HepG2 (cell line): ENCODE results near the gene SLC35G2. TPM values are rescaled to one million over a fixed set of nuclear protein-coding genes. Genes with fewer than 3 reads are reported as not detected.

Experiments used
- ARID3A ChIP-seq: IDR thresholded peaks from 2 replicates; pipeline ENCODE4 v1.6.1; 2012; ENCODE audit warnings: low read depth, low read length, improper control_type of control experiment
- ARID4A ChIP-seq: sonication (generic); formaldehyde crosslinking; IDR thresholded peaks from 2 replicates; pipeline ENCODE4 v1.5.0; 2020; ENCODE audit warnings: mild to moderate bottlenecking, missing genetic modification reagents, borderline replicate concordance
- CENPX ChIP-seq: sonication (generic); formaldehyde crosslinking; IDR thresholded peaks from 2 replicates; pipeline ENCODE4 v1.9.0; 2021; ENCODE audit warnings: mild to moderate bottlenecking, missing genetic modification reagents, moderate library complexity
- CHCHD3 ChIP-seq: sonication (generic); formaldehyde crosslinking; IDR thresholded peaks from 2 replicates; pipeline ENCODE4 v1.8.0; 2022; ENCODE audit warnings: mild to moderate bottlenecking, missing genetic modification reagents, moderate library complexity
- DZIP1 ChIP-seq: sonication (generic); formaldehyde crosslinking; IDR thresholded peaks from 2 replicates; pipeline ENCODE4 v1.5.0; 2020; ENCODE audit warnings: mild to moderate bottlenecking, missing genetic modification reagents
- GABPB1 ChIP-seq: IDR thresholded peaks from 2 replicates; pipeline ENCODE4 v1.6.1; 2016; ENCODE audit warnings: mild to moderate bottlenecking, missing genetic modification reagents, moderate library complexity, missing compliant biosample characterization
- MAFG ChIP-seq: sonication (generic); formaldehyde crosslinking; IDR thresholded peaks from 2 replicates; pipeline ENCODE4 v1.5.1; 2020; ENCODE audit warnings: mild to moderate bottlenecking, missing genetic modification reagents
- MED13 ChIP-seq: sonication (generic); formaldehyde crosslinking; IDR thresholded peaks from 2 replicates; pipeline ENCODE4 v1.5.0; 2020; ENCODE audit warnings: missing genetic modification reagents
- MTF1 ChIP-seq: sonication (generic); formaldehyde crosslinking; IDR thresholded peaks from 2 replicates; pipeline ENCODE4 v1.5.0; 2020; ENCODE audit warnings: missing genetic modification reagents
- NFRKB ChIP-seq: fragments of 450-650 bp; IDR thresholded peaks from 2 replicates; pipeline ENCODE4 v1.6.1; 2017
- NR3C1 ChIP-seq: sonication (generic); formaldehyde crosslinking; IDR thresholded peaks from 2 replicates; pipeline ENCODE4 v1.4.0; 2020; ENCODE audit warnings: missing genetic modification reagents
- YEATS2 ChIP-seq: sonication (generic); formaldehyde crosslinking; IDR thresholded peaks from 2 replicates; pipeline ENCODE4 v1.4.0; 2020; ENCODE audit warnings: missing genetic modification reagents, borderline replicate concordance
- ZFP36 ChIP-seq: fragments of 150-350 bp; IDR thresholded peaks from 2 replicates; pipeline ENCODE4 v1.6.1; 2018; ENCODE audit warnings: borderline replicate concordance, low read length, low read depth; ENCODE audit not compliant: partially characterized antibody
- ZMYM2 ChIP-seq: sonication (generic); formaldehyde crosslinking; IDR thresholded peaks from 2 replicates; pipeline ENCODE4 v1.8.0; 2022; ENCODE audit warnings: mild to moderate bottlenecking, missing genetic modification reagents
- ZNF30 ChIP-seq: sonication (generic); formaldehyde crosslinking; IDR thresholded peaks from 2 replicates; pipeline ENCODE4 v1.5.0; 2020; ENCODE audit warnings: mild to moderate bottlenecking, missing genetic modification reagents
- ZNF354B ChIP-seq: sonication (generic); formaldehyde crosslinking; IDR thresholded peaks from 2 replicates; pipeline ENCODE4 v1.8.0; 2022; ENCODE audit warnings: mild to moderate bottlenecking, missing genetic modification reagents
- ZNF430 ChIP-seq: sonication (generic); formaldehyde crosslinking; IDR thresholded peaks from 2 replicates; pipeline ENCODE4 v1.9.0; 2021; ENCODE audit warnings: mild to moderate bottlenecking, missing genetic modification reagents
- ZNF619 ChIP-seq: sonication (generic); formaldehyde crosslinking; IDR thresholded peaks from 2 replicates; pipeline ENCODE4 v1.4.0; 2020; ENCODE audit warnings: mild to moderate bottlenecking, missing genetic modification reagents
- ZNF710 ChIP-seq: sonication (generic); formaldehyde crosslinking; IDR thresholded peaks from 2 replicates; pipeline ENCODE4 v1.5.0; 2020; ENCODE audit warnings: mild to moderate bottlenecking, missing genetic modification reagents, borderline replicate concordance
- ZNF766 ChIP-seq: sonication (generic); formaldehyde crosslinking; IDR thresholded peaks from 2 replicates; pipeline ENCODE4 v1.5.0; 2020; ENCODE audit warnings: missing genetic modification reagents, borderline replicate concordance
- polyA plus RNA-seq, 8 experiments: library from polyadenylated mRNA; depleted of rRNA in 3 of 8; stranded (reverse) in 7 of 8; unstranded in 1 of 8; fragments of >200 nt; fragmentation: Illumina TruSeq in 4 of 8; extraction: Trizol in 4 of 8; gene quantifications; 2 replicates each; pipeline versions ENCODE4 v1.2.1 to v1.2.3, GENCODE V29; 2011 to 2016; ENCODE audit warnings: low read depth in 4 of 8, missing spikeins in 1 of 8, mixed read lengths in 1 of 8; ENCODE audit not compliant: insufficient read depth in 1 of 8
- total RNA-seq, 5 experiments: library from RNA; depleted of rRNA; stranded (reverse); fragments of >200 nt; fragmentation: Illumina TruSeq; extraction: Trizol; gene quantifications; 2 replicates each; pipeline ENCODE4 v1.2.3, GENCODE V29; 2016; ENCODE audit warnings: low read depth in 1 of 5

Gene SLC35G2
- total and polyA plus RNA-seq, 2 of the 13 experiments (the other 11 are each of a cell fraction or from before 2014, with no cell fraction given) = 7.6 to 10.3 TPM

GRCh38 chr3:136818769-136819391, at the start of gene SLC35G2 (continued):
- TF ChIP-seq DZIP1 (CRISPR knock-in tag) (no peak), CHCHD3 (CRISPR knock-in tag) (0 out of 2 replicates have a peak, but pooled peaks have one; percentile 22), ZNF710 (CRISPR knock-in tag) (0 out of 2 replicates have a peak, but pooled peaks have one; percentile 15), ZMYM2 (no peak), MAFG (CRISPR knock-in tag) (no peak), ZNF354B (CRISPR knock-in tag) (no peak), ZNF619 (CRISPR knock-in tag) (no peak), ZNF30 (CRISPR knock-in tag) (no peak), GABPB1 (CRISPR knock-in tag) (peak; percentile 75; the same call in 1 of the 2 replicates), ARID4A (CRISPR knock-in tag) (peak; percentile 44; the same call in 1 of the 2 replicates), YEATS2 (CRISPR knock-in tag) (no peak), NR3C1 (CRISPR knock-in tag) (no peak), CENPX (CRISPR knock-in tag) (no peak), ZFP36 (no peak), ZNF430 (CRISPR knock-in tag) (0 out of 2 replicates have a peak, but pooled peaks have one; percentile 21), ARID3A (no peak), ZNF766 (CRISPR knock-in tag) (no peak), MTF1 (no peak), MED13 (no peak), NFRKB (no peak)
